DND-41 (cell line): ENCODE measurements around the gene PDHA1.

Experiments
- ATAC-seq: fragments of 200-7000 bp; cut with Tn5 transposase; 3 replicates; pipeline ENCODE4 v1.9.1; 2021; ENCODE audit warnings: low read depth; ENCODE audit not compliant: insufficient read depth
- DNase-seq: peaks from one replicate; pipeline ENCODE4 v3.0.0-alpha.2; 2020
- H2AFZ ChIP-seq: 2 replicates; pipeline ENCODE4 v1.6.0; 2012; ENCODE audit warnings: low read depth, low read length
- H3K27ac ChIP-seq: 2 replicates; pipeline ENCODE4 v1.5.1; 2012; ENCODE audit warnings: low read length, inconsistent platforms
- H3K27me3 ChIP-seq: fragments of 200-600 bp; sonication (generic); 2 replicates; pipeline ENCODE4 v1.6.0; 2012; ENCODE audit warnings: low read length, mild to moderate bottlenecking, inconsistent platforms; ENCODE audit not compliant: insufficient read depth, poor library complexity
- H3K36me3 ChIP-seq: 2 replicates; pipeline ENCODE4 v1.5.1; 2012; ENCODE audit warnings: low read length, inconsistent platforms; ENCODE audit not compliant: insufficient read depth
- H3K4me1 ChIP-seq: 2 replicates; pipeline ENCODE4 v1.5.1; 2012; ENCODE audit warnings: mild to moderate bottlenecking, low read length; ENCODE audit not compliant: insufficient read depth
- H3K4me2 ChIP-seq: 2 replicates; pipeline ENCODE4 v1.6.0; 2012; ENCODE audit warnings: mild to moderate bottlenecking, moderate library complexity, low read length, inconsistent platforms; ENCODE audit not compliant: insufficient read depth
- H3K4me3 ChIP-seq, 2 experiments: fragments of 200-600 bp in 1 of 2; shearing (Covaris generic) in 1 of 2; 2 replicates each; pipeline ENCODE4 v1.5.1; 2012 to 2016; ENCODE audit warnings: inconsistent platforms in 2 of 2, low read length in 2 of 2, mild to moderate bottlenecking in 2 of 2, low read depth in 1 of 2, moderate library complexity in 1 of 2
- H3K79me2 ChIP-seq: 2 replicates; pipeline ENCODE4 v1.6.0; 2012; ENCODE audit warnings: low read length, inconsistent platforms; ENCODE audit not compliant: insufficient read depth
- H3K9ac ChIP-seq: 2 replicates; pipeline ENCODE4 v1.6.0; 2012; ENCODE audit warnings: low read depth, mild to moderate bottlenecking, inconsistent platforms, low read length, moderate library complexity
- H3K9me3 ChIP-seq: 2 replicates; pipeline ENCODE4 v1.5.1; 2012; ENCODE audit warnings: low read length, moderate library complexity, mild to moderate bottlenecking, inconsistent platforms; ENCODE audit not compliant: insufficient read depth, severe bottlenecking
- H4K20me1 ChIP-seq: 2 replicates; pipeline ENCODE4 v1.6.0; 2012; ENCODE audit warnings: low read length; ENCODE audit not compliant: insufficient read depth
- EZH2 ChIP-seq: IDR thresholded peaks from 3 replicates; pipeline ENCODE4 v1.6.1; 2012; ENCODE audit warnings: borderline replicate concordance, low read depth, mild to moderate bottlenecking, moderate library complexity, low read length, inconsistent platforms; ENCODE audit not compliant: severe bottlenecking
- TF ChIP-seq, protein P1 (sequence below): IDR thresholded peaks from 2 replicates; pipeline ENCODE4 v1.5.1; 2012; ENCODE audit warnings: borderline replicate concordance, low read length, moderate library complexity, mild to moderate bottlenecking; ENCODE audit not compliant: poor library complexity, severe bottlenecking; ENCODE audit errors: extremely low read depth

The PDHA1 gene

GRCh38 chrX:19410259-19410658, 66.5 kb downstream of the PDHA1 start:
- Histone ChIP-seq H3K9ac (no peak overlapping the region), H3K36me3 (no peaks in the 10 kb centered on the region), H3K4me2 (no peak overlapping the region), H3K4me1 (no peaks in the 10 kb centered on the region), H2AFZ (no peak overlapping the region), H3K9me3 (no peaks in the 10 kb centered on the region), H3K79me2 (no peaks in the 10 kb centered on the region), H3K27me3 (no peaks in the 10 kb centered on the region), H4K20me1 (no peaks in the 10 kb centered on the region), H3K4me3 (no peak overlapping the region), H3K27ac (no peak overlapping the region)
- ATAC-seq (no peak), DNase-seq (no peak)
- TF ChIP-seq, protein P1, sequence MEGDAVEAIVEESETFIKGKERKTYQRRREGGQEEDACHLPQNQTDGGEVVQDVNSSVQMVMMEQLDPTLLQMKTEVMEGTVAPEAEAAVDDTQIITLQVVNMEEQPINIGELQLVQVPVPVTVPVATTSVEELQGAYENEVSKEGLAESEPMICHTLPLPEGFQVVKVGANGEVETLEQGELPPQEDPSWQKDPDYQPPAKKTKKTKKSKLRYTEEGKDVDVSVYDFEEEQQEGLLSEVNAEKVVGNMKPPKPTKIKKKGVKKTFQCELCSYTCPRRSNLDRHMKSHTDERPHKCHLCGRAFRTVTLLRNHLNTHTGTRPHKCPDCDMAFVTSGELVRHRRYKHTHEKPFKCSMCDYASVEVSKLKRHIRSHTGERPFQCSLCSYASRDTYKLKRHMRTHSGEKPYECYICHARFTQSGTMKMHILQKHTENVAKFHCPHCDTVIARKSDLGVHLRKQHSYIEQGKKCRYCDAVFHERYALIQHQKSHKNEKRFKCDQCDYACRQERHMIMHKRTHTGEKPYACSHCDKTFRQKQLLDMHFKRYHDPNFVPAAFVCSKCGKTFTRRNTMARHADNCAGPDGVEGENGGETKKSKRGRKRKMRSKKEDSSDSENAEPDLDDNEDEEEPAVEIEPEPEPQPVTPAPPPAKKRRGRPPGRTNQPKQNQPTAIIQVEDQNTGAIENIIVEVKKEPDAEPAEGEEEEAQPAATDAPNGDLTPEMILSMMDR = no peak
- no peak for TF ChIP-seq EZH2
